VCaP (cell line): Measurements from ENCODE around the gene PIAS1.

Source experiments
- H3K27ac ChIP-seq: fragments of 450-650 bp; 2 replicates; pipeline ENCODE4 v1.5.1; 2017
- TF ChIP-seq, protein P1 (sequence below): fragments of 450-650 bp; conservative IDR thresholded peaks from 2 replicates; pipeline ENCODE4 v1.5.1; 2017; ENCODE audit warnings: mild to moderate bottlenecking, moderate library complexity

The PIAS1 gene

DNA sequence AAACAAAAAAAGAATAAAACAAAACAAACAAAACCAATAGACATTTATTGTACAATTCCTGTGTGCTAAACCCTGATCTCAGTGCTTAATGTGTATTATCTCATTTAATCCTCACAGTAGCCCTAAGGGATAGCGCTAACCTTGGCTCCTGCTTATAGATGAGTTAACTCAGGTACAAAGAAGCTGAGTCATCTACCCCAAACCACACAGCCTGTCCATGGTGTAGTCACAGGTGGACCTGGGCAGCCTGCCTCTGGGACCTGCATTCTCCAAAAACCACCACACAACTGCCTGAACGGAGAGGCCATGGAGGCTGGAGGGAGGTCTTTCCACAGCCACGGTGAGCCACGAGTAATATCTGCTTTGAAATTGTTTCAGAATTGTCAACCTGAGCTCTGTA lies 180.9 kb downstream of the PIAS1 start:
- TF ChIP-seq, protein P1, sequence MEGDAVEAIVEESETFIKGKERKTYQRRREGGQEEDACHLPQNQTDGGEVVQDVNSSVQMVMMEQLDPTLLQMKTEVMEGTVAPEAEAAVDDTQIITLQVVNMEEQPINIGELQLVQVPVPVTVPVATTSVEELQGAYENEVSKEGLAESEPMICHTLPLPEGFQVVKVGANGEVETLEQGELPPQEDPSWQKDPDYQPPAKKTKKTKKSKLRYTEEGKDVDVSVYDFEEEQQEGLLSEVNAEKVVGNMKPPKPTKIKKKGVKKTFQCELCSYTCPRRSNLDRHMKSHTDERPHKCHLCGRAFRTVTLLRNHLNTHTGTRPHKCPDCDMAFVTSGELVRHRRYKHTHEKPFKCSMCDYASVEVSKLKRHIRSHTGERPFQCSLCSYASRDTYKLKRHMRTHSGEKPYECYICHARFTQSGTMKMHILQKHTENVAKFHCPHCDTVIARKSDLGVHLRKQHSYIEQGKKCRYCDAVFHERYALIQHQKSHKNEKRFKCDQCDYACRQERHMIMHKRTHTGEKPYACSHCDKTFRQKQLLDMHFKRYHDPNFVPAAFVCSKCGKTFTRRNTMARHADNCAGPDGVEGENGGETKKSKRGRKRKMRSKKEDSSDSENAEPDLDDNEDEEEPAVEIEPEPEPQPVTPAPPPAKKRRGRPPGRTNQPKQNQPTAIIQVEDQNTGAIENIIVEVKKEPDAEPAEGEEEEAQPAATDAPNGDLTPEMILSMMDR = no peak
- H3K27ac ChIP-seq = no peak overlapping the region

- TF ChIP-seq, protein P1 = no peak
- H3K27ac ChIP-seq = no peak overlapping the region
Measured at GRCh38 chr15:68239025-68239424, 184.9 kb downstream of the PIAS1 start.

DNA sequence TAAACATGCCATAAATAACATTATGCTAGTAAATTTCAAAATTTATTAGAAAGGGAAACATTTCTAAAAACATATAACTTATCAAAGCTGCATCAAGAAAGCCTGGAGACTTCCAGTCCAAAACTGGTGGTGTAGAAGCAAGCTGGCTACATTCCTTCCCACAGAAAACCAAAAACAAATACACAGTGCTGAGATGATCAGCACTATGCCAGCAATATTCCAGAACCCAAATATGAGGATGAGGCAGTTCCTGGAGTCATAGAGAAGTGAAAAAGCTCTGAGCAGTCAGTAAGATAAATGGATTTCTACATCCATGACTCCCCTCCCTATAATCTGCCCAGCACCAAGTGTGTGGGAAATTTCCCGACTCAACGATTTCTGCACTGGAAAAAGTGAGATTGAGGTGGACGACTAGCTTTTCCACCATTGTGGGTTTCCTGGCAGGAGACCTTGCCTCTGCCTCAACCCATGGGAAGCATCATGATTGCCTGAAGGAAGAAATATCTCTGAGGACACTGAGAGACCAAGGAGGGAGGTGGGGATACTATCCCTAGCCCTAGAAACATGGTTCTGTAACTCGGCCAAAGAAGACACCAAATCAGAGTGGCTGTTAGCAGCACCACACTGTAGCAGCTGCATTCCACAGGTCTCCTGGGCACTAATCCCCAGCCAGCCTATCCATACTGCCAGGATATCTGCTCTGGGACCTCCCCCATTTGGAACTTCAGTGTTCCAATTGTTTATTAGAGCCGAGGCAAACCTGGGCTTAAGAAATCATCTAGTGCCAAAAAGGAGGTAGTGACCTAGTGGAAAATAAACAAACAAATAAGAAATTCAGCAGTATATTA lies 187.2 kb downstream of the PIAS1 start:
- TF ChIP-seq, protein P1 = no peak

More for the DNA sequence above, 187.2 kb downstream of the PIAS1 start:
- no peak overlapping the region for H3K27ac ChIP-seq
